Stimulated activated CD4-positive, alpha-beta T cell treated with anti-CD3 and anti-CD28 coated beads, Interleukin-12 subunit alpha, Interleukin-12 subunit beta, amount 100 ng/mL, for 4 hours (primary cell): ENCODE measurements around the gene MAGIX.

Experiments used
- DNase-seq: peaks from one replicate; pipeline ENCODE4 v3.0.0-alpha.2; 2020

The MAGIX gene

DNA sequence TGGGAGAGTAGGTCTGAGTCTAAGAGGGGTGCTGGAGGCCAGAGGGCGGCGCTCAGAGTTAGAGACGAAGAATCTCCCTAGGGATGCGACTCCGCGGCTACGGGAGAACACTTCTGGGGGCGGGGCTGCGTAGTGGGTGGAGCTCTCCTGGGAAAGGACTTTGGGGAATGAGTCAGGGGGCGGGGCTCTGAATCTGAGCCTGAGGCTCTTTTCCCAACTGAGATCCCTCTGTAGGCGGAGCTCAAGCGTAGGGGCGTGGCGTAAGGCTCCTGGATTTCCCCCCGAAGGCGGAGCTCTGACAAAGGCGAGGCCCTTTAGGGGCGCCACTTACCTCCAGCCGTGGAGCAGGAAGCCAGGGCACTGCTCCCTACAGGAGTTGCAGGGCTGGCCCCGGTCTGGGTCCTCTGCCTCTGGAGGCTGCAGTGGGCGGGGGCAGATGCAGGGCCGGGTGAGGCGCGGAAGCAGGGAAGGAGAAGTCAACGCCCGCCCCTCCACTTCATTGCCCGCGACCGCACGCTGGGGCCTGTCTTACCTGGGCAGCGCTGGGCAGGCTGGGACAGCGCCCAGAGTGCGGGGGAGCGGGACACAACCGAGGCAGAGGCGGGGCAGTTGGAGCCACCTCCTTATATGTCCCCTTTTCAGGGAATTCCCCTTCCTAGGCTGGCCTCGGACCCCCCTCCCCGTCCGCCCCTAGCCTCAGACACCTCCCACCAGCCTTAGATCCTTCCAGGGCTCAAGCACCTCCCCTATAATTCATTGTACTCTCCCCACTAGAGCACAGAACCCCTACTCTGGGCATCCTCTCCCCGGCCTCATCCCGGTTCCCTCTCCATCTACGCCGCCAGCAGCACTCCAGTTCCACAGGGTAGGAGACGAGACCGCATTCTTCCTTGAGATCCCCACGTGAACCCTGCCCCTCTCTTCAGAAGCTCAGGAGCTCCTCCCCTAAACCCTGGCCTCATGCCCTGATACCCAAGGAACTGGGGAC is 22.0 kb downstream of the MAGIX start:
- peak; percentile 28 for DNase-seq

GRCh38 chrX:49186125-49187027 is 23.8 kb downstream of the MAGIX start, which contains the start of gene PRICKLE3:
Gene PRICKLE3 (minus strand): TSS chrX:49186373. CDS start chrX:49186297, 76 bp downstream.
- peak; percentile 69 for DNase-seq

- no peak for DNase-seq
Observed at GRCh38 chrX:49187028-49187394, 24.5 kb downstream of the MAGIX start.

GRCh38 chrX:49187526-49187925 is 25.0 kb downstream of the MAGIX start:
- DNase-seq: no peak

DNA sequence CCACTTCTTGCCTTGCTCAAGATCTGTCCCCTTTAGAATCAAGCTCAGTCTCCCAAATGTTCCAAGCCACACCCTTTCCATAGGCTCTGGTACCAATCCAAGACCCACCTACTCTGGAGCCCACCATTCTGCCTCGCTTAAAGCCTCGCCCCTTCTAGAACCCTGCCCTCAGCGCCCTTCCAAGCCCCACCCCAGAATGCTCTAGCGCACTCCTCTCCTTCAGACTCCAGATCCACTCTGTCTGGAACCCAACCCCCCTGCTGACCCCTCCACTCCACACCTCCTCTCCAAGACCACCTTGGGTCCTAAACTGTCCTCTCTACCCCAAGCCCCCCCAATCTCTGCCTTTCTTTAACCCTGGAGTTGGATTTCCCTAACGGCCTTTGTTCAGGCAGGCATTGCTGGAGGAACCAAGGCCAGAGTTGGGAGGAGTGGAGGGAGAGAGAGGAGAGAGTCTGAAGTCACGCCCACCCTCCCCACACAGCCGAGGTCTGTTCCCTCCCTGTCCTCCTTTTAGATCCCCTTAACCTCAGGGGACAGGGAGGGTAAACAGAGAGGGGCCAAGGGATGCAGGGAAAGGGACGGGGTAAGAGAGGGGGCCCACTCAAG is 26.0 kb downstream of the MAGIX start:
- no peak for DNase-seq

DNA sequence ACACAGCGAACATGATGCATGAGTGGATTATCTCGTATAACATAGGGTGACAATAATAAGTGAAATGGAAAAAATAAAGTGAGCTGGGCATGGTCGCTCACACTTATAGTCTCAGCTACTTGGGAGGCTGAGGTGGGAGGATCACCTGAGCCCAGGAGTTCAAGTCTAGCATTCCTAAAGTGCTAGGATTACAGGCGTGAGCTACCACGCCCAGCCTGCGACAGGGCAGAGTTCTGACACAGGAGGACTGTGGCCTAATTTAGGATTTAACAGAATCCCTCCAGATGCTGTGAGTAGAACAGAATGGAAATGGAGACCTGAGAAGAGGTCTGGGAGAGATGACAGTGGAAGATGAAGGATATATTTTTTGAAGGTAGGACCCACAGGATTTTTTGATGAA is 27.0 kb downstream of the MAGIX start:
- DNase-seq: no peak

DNA sequence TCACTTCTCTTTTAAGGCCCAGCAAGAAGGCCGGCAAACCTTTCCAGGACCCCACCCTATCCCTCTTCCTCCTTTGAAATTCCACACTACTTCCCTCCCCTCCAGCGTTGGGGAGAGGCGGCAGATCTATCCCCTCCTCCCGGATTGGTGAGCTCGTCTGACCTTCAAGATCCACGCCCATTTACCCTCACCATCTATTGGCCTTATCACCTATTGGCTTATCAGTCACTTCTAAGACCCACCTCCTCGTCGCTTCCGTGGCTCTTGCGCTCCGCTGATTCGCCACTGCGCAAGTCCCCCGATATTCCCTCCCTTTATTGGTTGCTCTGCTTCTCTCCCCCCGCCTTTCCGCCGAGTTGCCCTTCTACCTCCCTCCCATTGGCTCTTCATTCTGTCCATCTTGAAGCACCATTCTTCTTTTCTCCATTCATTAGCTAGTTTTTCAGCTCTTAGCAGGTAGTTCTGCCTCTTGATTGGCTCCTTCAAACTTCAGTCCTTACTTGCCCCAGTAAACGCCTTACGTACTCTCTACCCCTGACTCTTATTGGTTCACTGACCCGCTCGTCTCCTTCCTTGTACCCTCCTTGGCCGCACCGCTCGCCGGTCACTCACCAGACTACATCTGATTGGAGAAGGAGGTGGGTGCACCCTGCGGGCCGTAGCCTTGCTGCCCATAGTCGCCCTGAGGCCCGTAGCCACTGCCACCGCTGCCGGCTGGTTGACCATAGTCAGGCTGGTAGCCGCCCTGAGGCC is 28.4 kb downstream of the MAGIX start:
- DNase-seq: peak; percentile 69

DNA sequence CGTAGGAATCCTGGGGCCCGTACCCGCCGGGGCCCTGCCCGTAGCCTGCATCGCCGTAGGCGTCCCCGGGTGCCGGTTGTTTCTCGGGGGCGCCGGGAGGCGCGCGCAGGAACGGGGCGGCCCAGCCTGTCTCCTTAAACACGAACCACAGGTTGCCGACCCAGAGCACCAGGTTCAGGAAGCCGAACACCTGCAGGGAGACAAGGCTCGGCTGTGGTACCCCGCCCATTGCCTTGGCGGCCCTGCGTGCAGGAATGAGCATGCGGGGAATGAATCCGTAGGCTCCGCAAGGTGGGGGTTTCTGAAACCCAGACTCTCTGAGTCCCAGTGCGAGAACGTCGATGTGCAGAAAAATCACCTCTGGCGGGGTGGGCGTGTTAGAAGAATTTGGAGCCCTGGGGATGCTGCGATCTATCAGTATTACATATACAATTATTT is 29.0 kb downstream of the MAGIX start:
- no peak for DNase-seq

- no peak for DNase-seq
Observed at GRCh38 chrX:49192722-49193328, 30.3 kb downstream of the MAGIX start.

DNA sequence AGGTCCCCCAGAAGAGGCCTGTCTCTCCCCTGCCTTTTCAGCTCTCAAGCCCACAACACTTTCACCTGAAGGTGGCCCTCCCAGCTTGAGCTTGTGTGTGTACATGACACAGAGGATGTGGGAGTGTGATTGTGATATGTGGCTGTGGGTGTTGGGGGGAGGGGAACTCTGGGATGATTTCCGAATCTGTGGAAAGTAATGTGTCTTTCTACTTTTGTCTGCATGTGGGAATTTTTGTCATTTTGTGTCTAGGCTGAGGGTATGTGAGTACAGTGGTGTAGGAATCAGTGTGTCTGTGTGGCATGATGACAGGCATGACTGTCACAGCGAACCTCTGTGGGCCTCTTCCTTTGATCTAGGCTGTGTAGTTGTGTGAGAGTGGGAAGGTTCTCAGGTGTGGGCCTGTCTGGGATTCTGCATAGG is 31.0 kb downstream of the MAGIX start:
- DNase-seq: no peak

GRCh38 chrX:49197543-49198087 is 35.1 kb downstream of the MAGIX start:
- DNase-seq: no peak

GRCh38 chrX:49198540-49199314 is 36.2 kb downstream of the MAGIX start:
- no peak for DNase-seq

DNA sequence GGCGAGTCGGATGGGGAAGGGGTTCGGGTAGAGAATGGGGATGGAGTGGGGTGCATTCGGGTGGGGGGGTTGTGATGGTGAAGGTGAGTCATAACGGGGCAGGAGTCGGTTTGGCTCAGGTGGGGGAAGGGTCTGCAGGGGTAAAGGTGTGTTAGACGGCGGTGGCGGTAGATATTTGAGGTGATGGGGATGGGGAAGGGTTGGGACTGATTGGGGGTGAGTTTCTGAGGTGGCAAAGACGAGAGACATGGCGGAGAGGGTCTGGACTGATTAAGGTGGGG is 36.7 kb downstream of the MAGIX start:
- DNase-seq: no peak

DNA sequence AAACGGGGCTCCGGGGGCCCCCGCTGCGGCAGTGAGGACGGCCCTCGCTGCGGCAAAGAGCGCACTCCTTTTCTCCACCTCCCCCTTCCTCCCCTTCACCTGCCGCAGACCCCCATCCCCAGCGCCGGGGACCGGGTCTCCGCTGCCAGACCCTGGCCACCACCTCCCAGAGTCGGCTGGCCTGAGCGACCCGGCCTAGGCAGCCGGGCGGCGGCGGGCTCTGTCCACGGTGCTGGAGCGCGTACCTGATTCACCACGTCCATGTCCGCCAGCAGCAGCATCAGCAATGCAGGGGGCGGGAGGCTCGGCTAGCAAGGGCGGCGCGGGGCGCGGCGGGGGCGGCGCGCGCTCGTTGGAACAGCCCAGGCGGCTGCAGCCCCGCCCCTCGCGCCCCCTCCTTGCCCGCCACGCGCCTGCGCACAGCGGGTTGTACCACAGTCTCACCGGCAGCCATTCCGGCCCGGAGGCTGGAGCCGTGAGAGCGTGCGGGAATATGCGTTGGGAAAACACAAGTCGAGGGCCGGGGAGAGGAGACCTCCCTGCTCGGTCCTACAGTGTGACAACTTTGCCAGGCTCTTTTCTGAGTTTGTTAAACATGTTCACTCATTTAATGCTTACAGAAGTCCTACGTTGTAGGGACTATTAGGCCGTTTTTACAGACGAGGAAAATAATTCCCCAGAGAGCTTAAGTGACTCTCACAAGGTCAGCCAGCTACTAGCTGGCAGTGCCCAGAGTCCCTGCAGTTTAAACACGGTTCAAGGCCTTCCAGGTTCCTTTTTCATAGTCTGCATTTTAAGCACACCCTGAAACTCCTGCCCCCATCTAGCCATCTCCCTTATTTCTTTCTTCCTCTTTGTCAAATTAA is 37.6 kb downstream of the MAGIX start, which contains the start of gene SYP:
SYP (minus strand) TSS at position 288 of the 866 bp plus-strand sequence; CDS start at position 281, 7 bp downstream.
- peak; percentile 85 for DNase-seq

- no peak for DNase-seq
Observed at GRCh38 chrX:49202022-49202421, 39.5 kb downstream of the MAGIX start.

DNA sequence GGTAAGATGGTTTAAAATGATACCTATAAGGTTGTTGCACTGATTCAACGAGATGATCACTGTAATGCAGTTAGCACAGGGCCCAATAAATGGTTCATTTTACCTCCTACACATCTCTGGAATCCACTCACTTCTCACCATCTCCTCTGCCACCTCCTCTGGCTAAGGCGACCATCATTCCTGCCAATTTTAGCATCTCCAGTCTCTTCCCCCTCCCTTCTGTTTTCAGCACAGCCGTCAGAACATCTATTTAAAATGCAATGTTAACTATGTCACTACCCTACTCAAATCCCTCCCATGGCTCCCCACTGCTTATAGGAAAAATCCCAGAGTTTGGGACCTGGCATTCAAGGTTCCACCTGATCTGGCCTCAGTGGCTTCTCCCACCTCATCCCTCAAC is 41.0 kb downstream of the MAGIX start:
- DNase-seq: no peak

DNA sequence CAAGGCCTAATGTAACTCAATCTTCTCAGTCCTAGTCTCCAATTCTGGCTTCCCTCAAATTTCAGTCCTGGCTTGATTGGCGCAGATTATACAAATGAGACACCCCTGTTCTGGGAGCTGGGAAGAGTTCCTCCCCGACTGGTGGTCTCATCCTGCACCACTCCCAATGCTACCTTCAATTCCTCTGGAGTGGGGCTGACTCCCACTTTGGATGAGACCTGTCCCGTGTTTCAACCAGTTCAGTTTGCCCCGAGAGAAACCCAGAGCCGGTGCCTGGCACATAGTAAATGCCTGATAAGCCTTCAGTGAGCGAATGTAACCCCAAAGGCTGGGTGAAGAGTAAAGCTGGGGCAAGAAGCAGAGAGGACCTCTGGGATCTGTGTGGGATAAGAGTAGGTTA is 41.5 kb downstream of the MAGIX start:
- no peak for DNase-seq

- DNase-seq: no peak
Observed at GRCh38 chrX:49204709-49205108, 42.2 kb downstream of the MAGIX start.

- no peak for DNase-seq
Observed at GRCh38 chrX:49205443-49205842, 42.9 kb downstream of the MAGIX start.

GRCh38 chrX:49206543-49206942 is 44.0 kb downstream of the MAGIX start:
- DNase-seq: no peak
